H1 (cell line): ENCODE results near the gene PSME4. TPM values are rescaled to one million over a fixed set of nuclear protein-coding genes. Genes with fewer than 3 reads are reported as not detected.

Source experiments
- CTCF ChIA-PET: fragments of 300-600 bp; sonication (Branson Sonifier 250); formaldehyde crosslinking; loops from one replicate; lab custom pipeline; 2021; ENCODE audit not compliant: partially characterized antibody; lab: Charles Lee
- POLR2A ChIA-PET: fragments of 300-600 bp; sonication (Branson Sonifier 250); formaldehyde crosslinking; loops from one replicate; lab custom pipeline; 2021; ENCODE audit warnings: inconsistent platforms; ENCODE audit not compliant: partially characterized antibody; lab: Charles Lee
- DNase-seq, 2 experiments: peaks; one replicate each; pipeline versions ENCODE4 v3.0.0 to v3.0.0-alpha.2; 2010 to 2022; ENCODE audit warnings: low spot score in 2 of 2, low read depth in 1 of 2, mixed read lengths in 1 of 2
- FAIRE-seq: peaks from 2 replicates; lab custom pipeline; 2011; peaks lifted over from hg19 to GRCh38; lab: Jason Lieb, UNC
- H2AFZ ChIP-seq: 2 replicates; pipeline ENCODE4 v1.8.1; 2012; ENCODE audit warnings: low read length, inconsistent platforms
- H2AK5ac ChIP-seq: 2 replicates; pipeline ENCODE4 v1.6.1; 2013; ENCODE audit warnings: low read depth, low read length
- H2BK120ac ChIP-seq: replicated peaks from 2 replicates; pipeline ENCODE3; 2013; ENCODE audit warnings: low read depth, low read length, inconsistent platforms
- H2BK12ac ChIP-seq: 2 replicates; pipeline ENCODE4 v1.6.1; 2013; ENCODE audit warnings: low read depth, low read length
- H2BK15ac ChIP-seq: 2 replicates; pipeline ENCODE4 v1.6.1; 2013; ENCODE audit warnings: low read length
- H2BK20ac ChIP-seq: 2 replicates; pipeline ENCODE4 v1.6.1; 2013; ENCODE audit warnings: low read length
- H2BK5ac ChIP-seq: 2 replicates; pipeline ENCODE4 v1.6.1; 2013; ENCODE audit warnings: low read depth, low read length
- H3K14ac ChIP-seq: 2 replicates; pipeline ENCODE4 v1.6.1; 2013; ENCODE audit warnings: inconsistent platforms; ENCODE audit not compliant: insufficient read length
- H3K18ac ChIP-seq: 2 replicates; pipeline ENCODE4 v1.6.1; 2013; ENCODE audit warnings: low read length; ENCODE audit errors: extremely low read depth
- H3K23ac ChIP-seq: 2 replicates; pipeline ENCODE4 v1.6.1; 2013; ENCODE audit warnings: inconsistent platforms; ENCODE audit not compliant: insufficient read length
- H3K23me2 ChIP-seq: 2 replicates; pipeline ENCODE4 v1.6.1; 2013; ENCODE audit warnings: low read depth, low read length
- H3K27ac ChIP-seq: 2 replicates; pipeline ENCODE4 v1.6.1; 2011; ENCODE audit warnings: low read depth, low read length, inconsistent platforms
- H3K27me3 ChIP-seq, 4 experiments: replicated peaks in 1 of 4; 1 replicate in 1 of 4; 2 replicates in 3 of 4; pipeline versions ENCODE4 v1.6.1 to v1.8.1; 2011 to 2013; ENCODE audit warnings: low read length in 3 of 4, mild to moderate bottlenecking in 3 of 4, inconsistent platforms in 2 of 4, mixed read lengths in 2 of 4, moderate library complexity in 1 of 4; ENCODE audit not compliant: control insufficient read depth in 3 of 4, insufficient read depth in 3 of 4; ENCODE audit errors: extremely low read depth in 1 of 4
- H3K36me3 ChIP-seq, 4 experiments: 2 replicates each; pipeline versions ENCODE4 v1.6.1 to v1.8.1; 2011 to 2013; ENCODE audit warnings: mild to moderate bottlenecking in 4 of 4, low read length in 3 of 4, moderate library complexity in 2 of 4, control low read depth in 1 of 4, inconsistent platforms in 1 of 4; ENCODE audit not compliant: insufficient read depth in 4 of 4, control insufficient read depth in 2 of 4
- H3K4ac ChIP-seq: replicated peaks from 2 replicates; pipeline ENCODE3; 2013; ENCODE audit warnings: low read length, low read depth, mixed read lengths, inconsistent platforms; ENCODE audit not compliant: insufficient read length
- H3K4me1 ChIP-seq, 4 experiments: replicated peaks in 1 of 4; 1 replicate in 1 of 4; 2 replicates in 3 of 4; pipeline versions ENCODE4 v1.6.1 to v1.8.1; 2011 to 2013; ENCODE audit warnings: low read length in 3 of 4, inconsistent platforms in 2 of 4, mixed read lengths in 1 of 4; ENCODE audit not compliant: insufficient read depth in 4 of 4, control insufficient read depth in 3 of 4
- H3K4me2 ChIP-seq, 2 experiments: 2 replicates each; pipeline versions ENCODE4 v1.6.1 to v1.8.1; 2011 to 2013; ENCODE audit warnings: low read depth in 2 of 2, low read length in 2 of 2, control low read depth in 1 of 2, inconsistent platforms in 1 of 2, mild to moderate bottlenecking in 1 of 2; ENCODE audit not compliant: insufficient read depth in 1 of 2
- H3K4me3 ChIP-seq, 4 experiments: fragments of 200-600, 300-600 bp in 1 of 4; sonication (generic), shearing (Covaris generic), sonication (Bioruptor Twin) in 1 of 4; 2 replicates each; pipeline versions ENCODE4 v1.5.1 to v1.8.1; 2011 to 2016; ENCODE audit warnings: low read length in 4 of 4, low read depth in 3 of 4, control low read depth in 2 of 4, inconsistent platforms in 2 of 4, mild to moderate bottlenecking in 2 of 4, mixed read lengths in 1 of 4, moderate library complexity in 1 of 4; ENCODE audit not compliant: insufficient read depth in 2 of 4; ENCODE audit errors: extremely low read depth in 1 of 4
- H3K56ac ChIP-seq: replicated peaks from 2 replicates; pipeline ENCODE3; 2013; ENCODE audit warnings: low read depth, mild to moderate bottlenecking, mixed read lengths, low read length, inconsistent platforms; ENCODE audit not compliant: insufficient read length
- H3K79me1 ChIP-seq: 2 replicates; pipeline ENCODE4 v1.6.1; 2013; ENCODE audit warnings: low read depth, low read length, control low read depth
- H3K79me2 ChIP-seq, 2 experiments: 2 replicates each; pipeline versions ENCODE4 v1.6.1 to v1.8.1; 2012 to 2013; ENCODE audit warnings: low read length in 2 of 2, mild to moderate bottlenecking in 2 of 2, inconsistent platforms in 1 of 2; ENCODE audit not compliant: insufficient read depth in 2 of 2, control insufficient read depth in 1 of 2
- H3K9ac ChIP-seq, 4 experiments: replicated peaks in 1 of 4; 1 replicate in 1 of 4; 2 replicates in 3 of 4; pipeline versions ENCODE4 v1.6.1 to v1.8.1; 2011 to 2013; ENCODE audit warnings: low read depth in 3 of 4, low read length in 3 of 4, control low read depth in 2 of 4, mild to moderate bottlenecking in 2 of 4, moderate library complexity in 2 of 4, inconsistent platforms in 1 of 4; ENCODE audit errors: extremely low read depth in 1 of 4
- H3K9me3 ChIP-seq, 2 experiments: 2 replicates each; pipeline versions ENCODE4 v1.6.1 to v1.8.1; 2012 to 2013; ENCODE audit warnings: mild to moderate bottlenecking in 2 of 2, moderate library complexity in 2 of 2, control low read depth in 1 of 2, inconsistent platforms in 1 of 2, low read depth in 1 of 2, low read length in 1 of 2, mixed read lengths in 1 of 2; ENCODE audit not compliant: insufficient read depth in 2 of 2
- H4K20me1 ChIP-seq, 2 experiments: replicated peaks in 1 of 2; 2 replicates each; pipeline versions ENCODE3 to v1.8.1; 2011 to 2013; ENCODE audit warnings: inconsistent platforms in 2 of 2, low read length in 2 of 2, mild to moderate bottlenecking in 1 of 2; ENCODE audit not compliant: insufficient read depth in 2 of 2, control insufficient read depth in 1 of 2
- H4K5ac ChIP-seq: 2 replicates; pipeline ENCODE4 v1.6.1; 2013; ENCODE audit warnings: low read length, low read depth, mixed read lengths, inconsistent platforms; ENCODE audit not compliant: insufficient read length
- H4K8ac ChIP-seq: 2 replicates; pipeline ENCODE4 v1.8.0; 2013; ENCODE audit warnings: mild to moderate bottlenecking, moderate library complexity, low read length, inconsistent platforms; ENCODE audit not compliant: insufficient read depth; ENCODE audit errors: extremely low read depth
- H4K91ac ChIP-seq: replicated peaks from 2 replicates; pipeline ENCODE3; 2013; ENCODE audit warnings: low read length, mixed read lengths, inconsistent platforms; ENCODE audit not compliant: insufficient read length
- CBX8 ChIP-seq: fragments of 300-800, 300-1000 bp; sonication (generic); IDR thresholded peaks from 2 replicates; pipeline ENCODE4 v1.7.1; 2016; ENCODE audit warnings: low read depth, low read length, borderline replicate concordance
- FOSL1 ChIP-seq: IDR thresholded peaks from 2 replicates; pipeline ENCODE4 v1.6.1; 2011; ENCODE audit warnings: mild to moderate bottlenecking, low read depth, low read length, moderate library complexity; ENCODE audit not compliant: insufficient read depth
- GABPA ChIP-seq: IDR thresholded peaks from 2 replicates; pipeline ENCODE4 v1.6.1; 2011; ENCODE audit warnings: mild to moderate bottlenecking, low read length, moderate library complexity, borderline replicate concordance; ENCODE audit not compliant: insufficient read depth
- RAD21 ChIP-seq, 2 experiments: IDR thresholded peaks in 1 of 2; conservative IDR thresholded peaks in 1 of 2; 2 replicates each; pipeline ENCODE4 v1.6.1; 2011; ENCODE audit warnings: low read depth in 2 of 2, low read length in 2 of 2, improper control_type of control experiment in 1 of 2, inconsistent platforms in 1 of 2, mild to moderate bottlenecking in 1 of 2, moderate library complexity in 1 of 2
- SAP30 ChIP-seq: fragments of 300-600 bp; sonication (generic); IDR thresholded peaks from 2 replicates; pipeline ENCODE4 v1.7.1; 2012; ENCODE audit warnings: low read length, moderate library complexity, mild to moderate bottlenecking, inconsistent platforms; ENCODE audit not compliant: insufficient read depth, insufficient replicate concordance
- SUZ12 ChIP-seq: fragments of 200-600 bp; sonication (generic); IDR thresholded peaks from 2 replicates; pipeline ENCODE4 v1.6.1; 2012; ENCODE audit warnings: mild to moderate bottlenecking, inconsistent platforms, low read length, moderate library complexity, mixed read lengths
- TCF12 ChIP-seq: IDR thresholded peaks from 2 replicates; pipeline ENCODE4 v1.6.1; 2011; ENCODE audit warnings: low read depth, mild to moderate bottlenecking, low read length
- WGBS, 2 experiments: shearing (Covaris generic) in 1 of 2; methylation state at CpG; one replicate each; pipeline versions ENCODE4 v1.1.6 to v1.1.7; 2013 to 2015; ENCODE audit warnings: low lambda C conversion rate in 2 of 2, mixed read lengths in 2 of 2, inconsistent platforms in 1 of 2, low coverage in 1 of 2, missing lambda C conversion rate in 1 of 2; ENCODE audit not compliant: insufficient replicate concordance in 2 of 2, insufficient coverage in 1 of 2, insufficient read length in 1 of 2; ENCODE audit errors: extremely low coverage in 1 of 2, missing lambda C conversion rate in 1 of 2; 5-methylcytosine and 5-hydroxymethylcytosine counted together
- polyA plus RNA-seq, 7 experiments: library from polyadenylated mRNA; depleted of rRNA in 3 of 7; stranded (reverse) in 5 of 7; unstranded in 2 of 7; fragments of >200 nt in 5 of 7; fragments of 200-250 nt in 2 of 7; gene quantifications; 1 replicate in 5 of 7; 2 replicates in 1 of 7; 4 replicates in 1 of 7; pipeline versions ENCODE4 v1.2.1 to v1.2.3, GENCODE V29; 2011 to 2013; ENCODE audit warnings: missing spikeins in 2 of 7, mixed read lengths in 2 of 7
- total RNA-seq: library from RNA; stranded (reverse); fragmentation: NEBNext Ultra II Directional; extraction: Animal tissue kit (Norgen Biotek cat#: 25700); gene quantifications from 2 replicates; pipeline ENCODE4 v1.2.1, GENCODE V29; 2021
- TF ChIP-seq, protein P1 (sequence below): IDR thresholded peaks from 2 replicates; pipeline ENCODE4 v1.6.1; 2011; ENCODE audit warnings: low read length, improper control_type of control experiment
- TF ChIP-seq, protein P2 (sequence below), 3 experiments: IDR thresholded peaks; 1 replicate in 2 of 3; 2 replicates in 1 of 3; pipeline versions ENCODE4 v1.5.1 to v1.6.1; 2011; ENCODE audit warnings: low read length in 3 of 3, mild to moderate bottlenecking in 3 of 3, inconsistent platforms in 2 of 3, low read depth in 1 of 3, moderate library complexity in 1 of 3; ENCODE audit not compliant: insufficient read depth in 1 of 3; ENCODE audit errors: control extremely low read depth in 1 of 3

Gene PSME4
- total and polyA plus RNA-seq, 2 of the 8 experiments (the other 6 are each of a cell fraction or from before 2014, with no cell fraction given): 42.2 to 116 TPM

DNA sequence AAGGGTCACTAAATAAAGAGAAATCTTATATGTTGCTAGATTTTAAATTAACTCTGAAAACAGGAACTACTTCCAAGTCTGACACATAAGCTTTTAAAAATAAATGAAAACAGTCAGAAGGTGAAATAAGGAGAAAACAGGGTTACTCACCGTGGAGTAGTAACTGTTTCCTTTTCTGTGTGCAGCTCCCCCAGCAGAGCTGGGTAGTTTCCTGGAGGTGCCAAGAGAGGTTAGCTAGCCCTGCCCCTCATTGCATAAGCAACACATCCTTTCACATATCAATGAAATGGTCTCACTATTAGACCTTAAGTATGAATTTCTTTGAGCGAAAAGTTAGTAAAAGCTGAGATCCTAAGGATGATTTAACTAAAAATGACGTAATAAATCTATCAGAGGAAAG, 57.1 kb downstream of the PSME4 start:
- no peak for FAIRE-seq
- Histone ChIP-seq H2AK5ac (no peak overlapping the region), H2BK15ac (no peak overlapping the region), H2BK120ac (no peak overlapping the region), H4K8ac (no peak overlapping the region), H3K9ac (no peak overlapping the region), H2BK5ac (no peak overlapping the region), H3K79me2 (no peaks in the 10 kb centered on the region), H3K4me3 (no peak overlapping the region), H3K23ac (no peak overlapping the region), H3K14ac (no peak overlapping the region), H3K18ac (no peak overlapping the region), H3K56ac (no peak overlapping the region), H3K9me3 (no peaks in the 10 kb centered on the region), H3K36me3 (peaks cover 0 to 45% (median 15%) of the 10 kb centered on the region in 4 experiments; a peak in 6 of 8 replicates), H2BK20ac (no peak overlapping the region), H3K79me1 (no peaks in the 10 kb centered on the region), H3K4ac (no peak overlapping the region), H4K91ac (no peak overlapping the region), H3K27me3 (no peaks in the 10 kb centered on the region), H4K20me1 (no peaks in the 10 kb centered on the region), H2BK12ac (no peak overlapping the region), H3K27ac (no peak overlapping the region), H3K4me1 (no peaks in the 10 kb centered on the region), H2AFZ (no peak overlapping the region), H3K23me2 (no peaks in the 10 kb centered on the region), H3K4me2 (no peak overlapping the region), H4K5ac (no peak overlapping the region)
- ChIA-PET CTCF (interaction anchor here (0.6 to 1.1 kb wide), 2 partner anchors 18 to 22 kb away, joined by 3 to 4 read pairs; no protein-coding TSS in a partner anchor), POLR2A (no interaction called here)
- 94% methylated on average over 3 of the region's 3 CpGs; no CpG with 5 or more reads in 1 of the 2 experiments for WGBS, 2 experiments
- DNase-seq: no peak
- no peak for TF ChIP-seq TCF12
- no peak for TF ChIP-seq RAD21 (IDR thresholded peaks at IDR 0.05 in 1 of 2, conservative IDR thresholded peaks at IDR 0.05 in 1 of 2; ENCODE audit: low read depth in 2 of 2, low read length in 2 of 2)
- no peak for TF ChIP-seq CBX8
- TF ChIP-seq, protein P1, sequence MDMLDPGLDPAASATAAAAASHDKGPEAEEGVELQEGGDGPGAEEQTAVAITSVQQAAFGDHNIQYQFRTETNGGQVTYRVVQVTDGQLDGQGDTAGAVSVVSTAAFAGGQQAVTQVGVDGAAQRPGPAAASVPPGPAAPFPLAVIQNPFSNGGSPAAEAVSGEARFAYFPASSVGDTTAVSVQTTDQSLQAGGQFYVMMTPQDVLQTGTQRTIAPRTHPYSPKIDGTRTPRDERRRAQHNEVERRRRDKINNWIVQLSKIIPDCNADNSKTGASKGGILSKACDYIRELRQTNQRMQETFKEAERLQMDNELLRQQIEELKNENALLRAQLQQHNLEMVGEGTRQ: no peak
- TF ChIP-seq FOSL1: no peak
- no peak for TF ChIP-seq GABPA
- TF ChIP-seq SUZ12: no peak
- TF ChIP-seq SAP30: no peak
- TF ChIP-seq, protein P2, sequence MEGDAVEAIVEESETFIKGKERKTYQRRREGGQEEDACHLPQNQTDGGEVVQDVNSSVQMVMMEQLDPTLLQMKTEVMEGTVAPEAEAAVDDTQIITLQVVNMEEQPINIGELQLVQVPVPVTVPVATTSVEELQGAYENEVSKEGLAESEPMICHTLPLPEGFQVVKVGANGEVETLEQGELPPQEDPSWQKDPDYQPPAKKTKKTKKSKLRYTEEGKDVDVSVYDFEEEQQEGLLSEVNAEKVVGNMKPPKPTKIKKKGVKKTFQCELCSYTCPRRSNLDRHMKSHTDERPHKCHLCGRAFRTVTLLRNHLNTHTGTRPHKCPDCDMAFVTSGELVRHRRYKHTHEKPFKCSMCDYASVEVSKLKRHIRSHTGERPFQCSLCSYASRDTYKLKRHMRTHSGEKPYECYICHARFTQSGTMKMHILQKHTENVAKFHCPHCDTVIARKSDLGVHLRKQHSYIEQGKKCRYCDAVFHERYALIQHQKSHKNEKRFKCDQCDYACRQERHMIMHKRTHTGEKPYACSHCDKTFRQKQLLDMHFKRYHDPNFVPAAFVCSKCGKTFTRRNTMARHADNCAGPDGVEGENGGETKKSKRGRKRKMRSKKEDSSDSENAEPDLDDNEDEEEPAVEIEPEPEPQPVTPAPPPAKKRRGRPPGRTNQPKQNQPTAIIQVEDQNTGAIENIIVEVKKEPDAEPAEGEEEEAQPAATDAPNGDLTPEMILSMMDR (IDR thresholded peaks at IDR 0.05; ENCODE audit: control extremely low read depth in 1 of 3, insufficient read depth in 1 of 3, low read depth in 1 of 3, low read length in 3 of 3): no peak
